ENCODE results near the gene REM2.

The REM2 gene

DNA sequence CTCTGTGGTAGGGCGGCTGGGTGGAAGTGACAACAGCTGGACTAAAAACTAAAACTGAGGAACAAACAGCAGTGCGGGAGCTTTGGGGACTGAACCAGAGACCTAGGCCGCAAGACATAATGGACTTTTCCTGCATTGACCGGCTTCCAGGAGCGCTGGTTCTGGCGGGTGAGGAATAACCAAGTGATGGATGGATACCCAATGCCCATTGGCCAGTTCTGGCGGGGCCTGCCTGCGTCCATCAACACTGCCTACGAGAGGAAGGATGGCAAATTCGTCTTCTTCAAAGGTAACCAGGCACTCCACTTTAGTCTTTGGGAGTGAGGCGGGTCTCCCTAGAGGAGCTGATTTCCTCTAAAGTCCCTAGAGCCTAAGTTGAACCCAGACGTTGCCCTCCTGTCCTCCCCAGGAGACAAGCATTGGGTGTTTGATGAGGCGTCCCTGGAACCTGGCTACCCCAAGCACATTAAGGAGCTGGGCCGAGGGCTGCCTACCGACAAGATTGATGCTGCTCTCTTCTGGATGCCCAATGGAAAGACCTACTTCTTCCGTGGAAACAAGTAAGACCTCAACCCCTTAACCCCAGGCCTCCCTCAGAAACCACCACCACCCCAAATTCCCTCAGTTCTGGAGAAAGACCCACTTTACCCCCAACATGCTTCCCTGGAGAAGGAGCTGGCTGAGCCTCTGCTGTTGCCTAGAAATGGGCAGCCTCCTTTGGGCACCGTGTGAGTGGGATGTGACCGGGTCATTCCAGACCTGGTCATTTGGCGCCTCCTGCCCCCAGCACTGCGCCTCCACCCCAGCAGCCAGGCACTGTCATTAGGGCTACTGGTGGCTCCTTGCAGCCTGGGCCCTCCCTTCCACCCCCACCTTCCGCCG lies 38.6 kb upstream of the REM2 start:
- Histone ChIP-seq H3K27me3 (ENCODE audit: control insufficient read depth in 3 of 3, insufficient read depth in 3 of 3, low read depth in 1 of 3, low read length in 3 of 3) (no peaks in the 10 kb centered on the region), H2AFZ (ENCODE audit: low read length) (no peak overlapping the region), H3K14ac (ENCODE audit: low read length) (no peak overlapping the region), H3K18ac (ENCODE audit: low read length) (no peak overlapping the region), H3K27ac (replicated peaks; ENCODE audit: low read length) (no peak overlapping the region), H3K4ac (ENCODE audit: low read length) (no peak overlapping the region), H3K4me1 (ENCODE audit: control insufficient read depth in 2 of 2, insufficient read depth in 1 of 2, low read depth in 1 of 2, low read length in 2 of 2) (peaks cover 15% of the 10 kb centered on the region in 2 donors), H3K9ac (ENCODE audit: low read depth, low read length, poor library complexity) (no peak overlapping the region), H4K91ac (ENCODE audit: low read depth, low read length, poor library complexity) (no peak overlapping the region), H3K9me3 (replicated peaks in 1 of 2; ENCODE audit: control insufficient read depth in 2 of 2, insufficient read depth in 1 of 2, low read depth in 1 of 2, low read length in 2 of 2) (no peaks in the 10 kb centered on the region), H2AK5ac (ENCODE audit: low read depth, low read length) (peak overlapping the region; percentile 21), H3K36me3 (replicated peaks in 1 of 2; ENCODE audit: control insufficient read depth in 2 of 2, insufficient read depth in 2 of 2, low read length in 2 of 2) (peaks cover 0 to 4% of the 10 kb centered on the region in 2 donors), H2BK15ac (ENCODE audit: low read length) (no peak overlapping the region), H4K8ac (ENCODE audit: low read depth, low read length) (no peak overlapping the region), H3K4me3 (ENCODE audit: low read length in 2 of 2) (no peak overlapping the region), H2BK12ac (ENCODE audit: low read length) (no peak overlapping the region), H3K23ac (ENCODE audit: low read depth, low read length, poor library complexity) (no peak overlapping the region), H2BK5ac (ENCODE audit: low read length) (no peak overlapping the region), H3K4me2 (ENCODE audit: insufficient read depth, low read length, poor library complexity, severe bottlenecking) (no peak overlapping the region), H3K79me1 (ENCODE audit: low read depth, low read length) (peaks cover 2% of the 10 kb centered on the region), H2BK120ac (ENCODE audit: low read depth, low read length) (no peak overlapping the region)
- no peak for DNase-seq (ENCODE audit: low spot score)
- no CpG with 5 or more reads among the region's 22 CpGs for WGBS, 2 donors (ENCODE audit: extremely low coverage in 2 of 2, insufficient read length in 2 of 2, insufficient replicate concordance in 1 of 2)

GRCh38 chr14:22845103-22845394 lies 38.0 kb upstream of the REM2 start:
- Histone ChIP-seq H3K23ac (ENCODE audit: low read depth, low read length, poor library complexity) (no peak overlapping the region), H3K9me3 (replicated peaks in 1 of 2; ENCODE audit: control insufficient read depth in 2 of 2, insufficient read depth in 1 of 2, low read depth in 1 of 2, low read length in 2 of 2) (no peaks in the 10 kb centered on the region), H2BK12ac (ENCODE audit: low read length) (no peak overlapping the region), H3K14ac (ENCODE audit: low read length) (no peak overlapping the region), H4K8ac (ENCODE audit: low read depth, low read length) (no peak overlapping the region), H2BK5ac (ENCODE audit: low read length) (no peak overlapping the region), H3K4me3 (ENCODE audit: low read length in 2 of 2) (no peak overlapping the region), H2AK5ac (ENCODE audit: low read depth, low read length) (no peak overlapping the region), H2BK120ac (ENCODE audit: low read depth, low read length) (no peak overlapping the region), H4K91ac (ENCODE audit: low read depth, low read length, poor library complexity) (no peak overlapping the region), H3K79me1 (ENCODE audit: low read depth, low read length) (peaks cover 2% of the 10 kb centered on the region), H2AFZ (ENCODE audit: low read length) (no peak overlapping the region), H3K36me3 (replicated peaks in 1 of 2; ENCODE audit: control insufficient read depth in 2 of 2, insufficient read depth in 2 of 2, low read length in 2 of 2) (peaks cover 0 to 4% of the 10 kb centered on the region in 2 donors), H3K4me2 (ENCODE audit: insufficient read depth, low read length, poor library complexity, severe bottlenecking) (no peak overlapping the region), H3K9ac (ENCODE audit: low read depth, low read length, poor library complexity) (no peak overlapping the region), H3K4me1 (ENCODE audit: control insufficient read depth in 2 of 2, insufficient read depth in 1 of 2, low read depth in 1 of 2, low read length in 2 of 2) (peaks cover 15% of the 10 kb centered on the region in 2 donors), H3K4ac (ENCODE audit: low read length) (no peak overlapping the region), H3K18ac (ENCODE audit: low read length) (no peak overlapping the region), H2BK15ac (ENCODE audit: low read length) (no peak overlapping the region), H3K27ac (replicated peaks; ENCODE audit: low read length) (no peak overlapping the region), H3K27me3 (ENCODE audit: control insufficient read depth in 3 of 3, insufficient read depth in 3 of 3, low read depth in 1 of 3, low read length in 3 of 3) (no peaks in the 10 kb centered on the region)
- DNase-seq (ENCODE audit: low spot score): no peak
- WGBS, 2 donors (ENCODE audit: extremely low coverage in 2 of 2, insufficient read length in 2 of 2, insufficient replicate concordance in 1 of 2): no CpG with 5 or more reads among the region's 9 CpGs

DNA sequence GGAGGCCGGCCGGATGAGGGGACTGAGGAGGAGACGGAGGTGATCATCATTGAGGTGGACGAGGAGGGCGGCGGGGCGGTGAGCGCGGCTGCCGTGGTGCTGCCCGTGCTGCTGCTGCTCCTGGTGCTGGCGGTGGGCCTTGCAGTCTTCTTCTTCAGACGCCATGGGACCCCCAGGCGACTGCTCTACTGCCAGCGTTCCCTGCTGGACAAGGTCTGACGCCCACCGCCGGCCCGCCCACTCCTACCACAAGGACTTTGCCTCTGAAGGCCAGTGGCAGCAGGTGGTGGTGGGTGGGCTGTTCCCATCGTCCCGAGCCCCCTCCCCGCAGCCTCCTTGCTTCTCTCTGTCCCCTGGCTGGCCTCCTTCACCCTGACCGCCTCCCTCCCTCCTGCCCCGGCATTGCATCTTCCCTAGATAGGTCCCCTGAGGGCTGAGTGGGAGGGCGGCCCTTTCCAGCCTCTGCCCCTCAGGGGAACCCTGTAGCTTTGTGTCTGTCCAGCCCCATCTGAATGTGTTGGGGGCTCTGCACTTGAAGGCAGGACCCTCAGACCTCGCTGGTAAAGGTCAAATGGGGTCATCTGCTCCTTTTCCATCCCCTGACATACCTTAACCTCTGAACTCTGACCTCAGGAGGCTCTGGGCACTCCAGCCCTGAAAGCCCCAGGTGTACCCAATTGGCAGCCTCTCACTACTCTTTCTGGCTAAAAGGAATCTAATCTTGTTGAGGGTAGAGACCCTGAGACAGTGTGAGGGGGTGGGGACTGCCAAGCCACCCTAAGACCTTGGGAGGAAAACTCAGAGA lies 37.0 kb upstream of the REM2 start:
- no peak overlapping the region for H3K14ac ChIP-seq (ENCODE audit: low read length)
- H3K27ac ChIP-seq (replicated peaks; ENCODE audit: low read length): no peak overlapping the region
- no peak overlapping the region for H3K4me3 ChIP-seq (ENCODE audit: low read length in 2 of 2)
- peak overlapping the region; percentile 79 for H3K4ac ChIP-seq (ENCODE audit: low read length)
- H2AFZ ChIP-seq (ENCODE audit: low read length): no peak overlapping the region
- H3K36me3 ChIP-seq (replicated peaks in 1 of 2; ENCODE audit: control insufficient read depth in 2 of 2, insufficient read depth in 2 of 2, low read length in 2 of 2): peaks cover 0 to 4% of the 10 kb centered on the region in 2 donors
- no peak overlapping the region for H2BK12ac ChIP-seq (ENCODE audit: low read length)
- WGBS, 2 donors (ENCODE audit: extremely low coverage in 2 of 2, insufficient read length in 2 of 2, insufficient replicate concordance in 1 of 2): no CpG with 5 or more reads among the region's 26 CpGs
- no peak overlapping the region for H2BK5ac ChIP-seq (ENCODE audit: low read length)
- H2BK120ac ChIP-seq (ENCODE audit: low read depth, low read length): no peak overlapping the region
- no peaks in the 10 kb centered on the region for H3K9me3 ChIP-seq (replicated peaks in 1 of 2; ENCODE audit: control insufficient read depth in 2 of 2, insufficient read depth in 1 of 2, low read depth in 1 of 2, low read length in 2 of 2)
- H3K4me2 ChIP-seq (ENCODE audit: insufficient read depth, low read length, poor library complexity, severe bottlenecking): no peak overlapping the region
- peaks cover 15% of the 10 kb centered on the region in 2 donors for H3K4me1 ChIP-seq (ENCODE audit: control insufficient read depth in 2 of 2, insufficient read depth in 1 of 2, low read depth in 1 of 2, low read length in 2 of 2)
- DNase-seq (ENCODE audit: low spot score): no peak
- H3K27me3 ChIP-seq (ENCODE audit: control insufficient read depth in 3 of 3, insufficient read depth in 3 of 3, low read depth in 1 of 3, low read length in 3 of 3): no peaks in the 10 kb centered on the region
- H3K9ac ChIP-seq (ENCODE audit: low read depth, low read length, poor library complexity): no peak overlapping the region
- H3K18ac ChIP-seq (ENCODE audit: low read length): no peak overlapping the region
- peaks cover 2% of the 10 kb centered on the region for H3K79me1 ChIP-seq (ENCODE audit: low read depth, low read length)
- H4K91ac ChIP-seq (ENCODE audit: low read depth, low read length, poor library complexity): no peak overlapping the region
- H4K8ac ChIP-seq (ENCODE audit: low read depth, low read length): no peak overlapping the region
- peak overlapping the region; percentile 30 for H2AK5ac ChIP-seq (ENCODE audit: low read depth, low read length)
- H3K23ac ChIP-seq (ENCODE audit: low read depth, low read length, poor library complexity): no peak overlapping the region
- H2BK15ac ChIP-seq (ENCODE audit: low read length): no peak overlapping the region

GRCh38 chr14:22846811-22847307 lies 36.2 kb upstream of the REM2 start:
- no CpG with 5 or more reads among the region's 11 CpGs for WGBS, 2 donors (ENCODE audit: extremely low coverage in 2 of 2, insufficient read length in 2 of 2, insufficient replicate concordance in 1 of 2)
- Histone ChIP-seq H2AFZ (ENCODE audit: low read length) (no peak overlapping the region), H4K8ac (ENCODE audit: low read depth, low read length) (peak overlapping the region; percentile 72), H2AK5ac (ENCODE audit: low read depth, low read length) (peak overlapping the region; percentile 68), H3K4me3 (ENCODE audit: low read length in 2 of 2) (no peak overlapping the region), H3K18ac (ENCODE audit: low read length) (peak overlapping the region; percentile 13), H3K4ac (ENCODE audit: low read length) (no peak overlapping the region), H2BK15ac (ENCODE audit: low read length) (peak overlapping the region; percentile 38), H3K4me1 (ENCODE audit: control insufficient read depth in 2 of 2, insufficient read depth in 1 of 2, low read depth in 1 of 2, low read length in 2 of 2) (peaks cover 15% of the 10 kb centered on the region in 2 donors), H4K91ac (ENCODE audit: low read depth, low read length, poor library complexity) (no peak overlapping the region), H3K9ac (ENCODE audit: low read depth, low read length, poor library complexity) (peak overlapping the region; percentile 53), H3K9me3 (replicated peaks in 1 of 2; ENCODE audit: control insufficient read depth in 2 of 2, insufficient read depth in 1 of 2, low read depth in 1 of 2, low read length in 2 of 2) (no peaks in the 10 kb centered on the region), H3K36me3 (replicated peaks in 1 of 2; ENCODE audit: control insufficient read depth in 2 of 2, insufficient read depth in 2 of 2, low read length in 2 of 2) (peaks cover 0 to 4% of the 10 kb centered on the region in 2 donors), H3K27ac (replicated peaks; ENCODE audit: low read length) (no peak overlapping the region), H2BK12ac (ENCODE audit: low read length) (peak overlapping the region; percentile 86), H3K27me3 (ENCODE audit: control insufficient read depth in 3 of 3, insufficient read depth in 3 of 3, low read depth in 1 of 3, low read length in 3 of 3) (no peaks in the 10 kb centered on the region), H2BK5ac (ENCODE audit: low read length) (peak overlapping the region; percentile 88), H2BK120ac (ENCODE audit: low read depth, low read length) (peak overlapping the region; percentile 36), H3K14ac (ENCODE audit: low read length) (no peak overlapping the region), H3K4me2 (ENCODE audit: insufficient read depth, low read length, poor library complexity, severe bottlenecking) (no peak overlapping the region), H3K79me1 (ENCODE audit: low read depth, low read length) (peaks cover 2% of the 10 kb centered on the region), H3K23ac (ENCODE audit: low read depth, low read length, poor library complexity) (peak overlapping the region; percentile 25)
- no peak for DNase-seq (ENCODE audit: low spot score)

All from neuronal stem cell (in vitro differentiated cells).